Endothelial cell of umbilical vein (primary cell): ENCODE measurements around the gene AGXT.

ENCODE experiments used
- CTCF ChIP-seq, 2 donors: IDR thresholded peaks; 1 replicate in 1 of 2; 2 replicates in 1 of 2; pipeline ENCODE4 v1.5.1; 2011; ENCODE audit warnings: low read length in 2 of 2, mild to moderate bottlenecking in 2 of 2, moderate library complexity in 2 of 2, control low read depth in 1 of 2, inconsistent platforms in 1 of 2, low read depth in 1 of 2; ENCODE audit not compliant: insufficient read depth in 1 of 2; ENCODE audit errors: extremely low read depth in 1 of 2
- FOS ChIP-seq: IDR thresholded peaks from 2 replicates; pipeline ENCODE4 v1.6.1; 2011; ENCODE audit warnings: mild to moderate bottlenecking, low read length, moderate library complexity, borderline replicate concordance; ENCODE audit not compliant: insufficient read depth
- MAX ChIP-seq: IDR thresholded peaks from 2 replicates; pipeline ENCODE4 v1.6.1; 2011; ENCODE audit not compliant: insufficient read depth, insufficient read length
- MYC ChIP-seq: IDR thresholded peaks from one replicate; pipeline ENCODE4 v1.6.1; 2011; ENCODE audit warnings: mild to moderate bottlenecking, low read depth, low read length
- POLR2A ChIP-seq: IDR thresholded peaks from 2 replicates; pipeline ENCODE4 v1.6.1; 2012; ENCODE audit warnings: low read depth, mild to moderate bottlenecking, control low read depth, low read length

DNA sequence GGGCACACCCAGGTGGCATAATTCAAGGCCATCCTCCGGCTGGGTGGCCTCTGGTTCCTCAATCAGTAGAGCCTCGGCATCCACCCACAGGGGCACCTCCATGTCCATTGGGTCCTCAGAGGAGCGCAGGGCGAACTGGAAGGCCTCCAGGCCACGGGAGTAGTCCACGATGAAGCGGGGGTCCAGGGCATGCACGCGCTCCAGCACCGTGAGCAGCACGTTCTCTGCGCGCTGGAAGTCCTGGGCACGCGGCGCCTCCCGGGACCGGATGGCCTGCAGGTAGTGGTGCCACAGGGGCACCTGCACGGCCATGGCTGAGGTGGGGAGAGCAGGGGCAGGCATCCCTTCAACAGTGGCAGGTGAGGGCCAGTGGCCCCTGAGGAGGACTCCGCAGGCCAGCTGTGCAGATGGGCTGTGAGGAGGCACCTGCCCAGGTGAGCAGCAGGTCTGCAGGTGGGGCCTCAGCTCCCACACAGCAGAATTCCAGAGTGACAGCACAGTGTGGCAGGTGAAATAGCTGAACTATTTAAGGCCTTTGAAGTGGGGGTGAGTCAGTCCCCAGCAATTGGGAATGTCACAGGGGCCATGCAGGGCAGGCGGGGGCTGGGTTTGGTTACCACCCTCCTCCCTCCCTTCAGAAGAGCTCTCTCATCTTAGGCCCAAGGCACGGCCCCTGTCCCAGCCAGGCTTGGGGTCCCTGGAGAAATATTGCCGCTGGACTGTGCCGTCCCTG lies 27.2 kb downstream of the AGXT start, which contains the start of gene MAB21L4:
- TF ChIP-seq MYC: no peak
- TF ChIP-seq CTCF (IDR thresholded peaks at IDR 0.05; ENCODE audit: extremely low read depth in 1 of 2, insufficient read depth in 1 of 2, low read depth in 1 of 2, low read length in 2 of 2): no peak
- no peak for TF ChIP-seq POLR2A
- TF ChIP-seq MAX: no peak
- TF ChIP-seq FOS: no peak
